SU-DHL-6 (cell line): Measurements from ENCODE around the gene ZSCAN10.

Source experiments
- H2AFZ ChIP-seq: fragments of 200-600 bp; sonication (generic); 2 replicates; pipeline ENCODE4 v1.6.1; 2014; ENCODE audit warnings: low read depth, mild to moderate bottlenecking, moderate library complexity, mixed read lengths, antibody characterized with exemption, low read length; ENCODE audit not compliant: severe bottlenecking
- H3F3A ChIP-seq: fragments of 200-600 bp; shearing (Covaris generic); 2 replicates; pipeline ENCODE4 v1.6.0; 2016; ENCODE audit warnings: antibody characterized with exemption, mild to moderate bottlenecking; ENCODE audit not compliant: insufficient read depth
- H3K27ac ChIP-seq: fragments of 200-600 bp; sonication (generic); 2 replicates; pipeline ENCODE4 v1.5.1; 2016; ENCODE audit warnings: low read depth, mild to moderate bottlenecking, low read length, moderate library complexity, mixed read lengths
- H3K27me3 ChIP-seq: fragments of 200-600 bp; sonication (generic), shearing (Covaris generic); 2 replicates; pipeline ENCODE4 v1.6.0; 2014; ENCODE audit warnings: mild to moderate bottlenecking, low read length
- H3K36me3 ChIP-seq: fragments of 200-600 bp; sonication (generic); 2 replicates; pipeline ENCODE4 v1.6.1; 2014; ENCODE audit warnings: mild to moderate bottlenecking, low read length, mixed read lengths
- H3K4me2 ChIP-seq: fragments of 300-600, 200-600 bp; shearing (Covaris generic), sonication (generic); 2 replicates; pipeline ENCODE4 v1.6.0; 2014; ENCODE audit warnings: low read length, low read depth, mild to moderate bottlenecking; ENCODE audit not compliant: poor library complexity, severe bottlenecking
- H3K4me3 ChIP-seq: fragments of 200-600 bp; sonication (generic); 2 replicates; pipeline ENCODE4 v1.5.1; 2014; ENCODE audit warnings: antibody characterized with exemption, low read length, mild to moderate bottlenecking, mixed read lengths; ENCODE audit not compliant: insufficient read depth, poor library complexity, severe bottlenecking
- H3K79me2 ChIP-seq: fragments of 200-600 bp; sonication (generic); 2 replicates; pipeline ENCODE4 v1.6.1; 2014; ENCODE audit warnings: mild to moderate bottlenecking, low read length, moderate library complexity; ENCODE audit not compliant: insufficient read depth
- H3K9ac ChIP-seq: fragments of 200-600 bp; sonication (generic); 2 replicates; pipeline ENCODE4 v1.7.0; 2014; ENCODE audit warnings: mild to moderate bottlenecking, low read length
- H3K9me2 ChIP-seq: fragments of 200-600 bp; sonication (generic); replicated peaks from 2 replicates; pipeline ENCODE4 v1.6.1; 2014; ENCODE audit warnings: low read length; ENCODE audit not compliant: insufficient read depth
- H3K9me3 ChIP-seq: fragments of 200-600 bp; sonication (generic); 2 replicates; pipeline ENCODE4 v1.6.1; 2014; ENCODE audit warnings: low read length, mixed read lengths; ENCODE audit not compliant: insufficient read depth
- H4K20me1 ChIP-seq: fragments of 200-600 bp; sonication (generic); 2 replicates; pipeline ENCODE4 v1.6.1; 2014; ENCODE audit warnings: low read depth, mild to moderate bottlenecking, antibody characterized with exemption, low read length, moderate library complexity, mixed read lengths
- CTCF ChIP-seq: fragments of 200-600 bp; sonication (generic); IDR thresholded peaks from one replicate; pipeline ENCODE4 v1.5.1; 2017; ENCODE audit warnings: antibody characterized with exemption, mild to moderate bottlenecking, low read length, moderate library complexity; ENCODE audit not compliant: insufficient read depth, poor library complexity, severe bottlenecking
- EZH2phosphoT487 ChIP-seq: fragments of 200-600 bp; sonication (generic), shearing (Covaris generic); conservative IDR thresholded peaks from 2 replicates; pipeline ENCODE4 v1.6.1; 2018; ENCODE audit warnings: mild to moderate bottlenecking, antibody characterized with exemption, low read length, moderate library complexity, mixed read lengths

The ZSCAN10 gene

GRCh38 chr16:3087243-3088235 is 11.6 kb downstream of the ZSCAN10 start:
- no peak overlapping the region for H3K27ac ChIP-seq
- H3K79me2 ChIP-seq = no peaks in the 10 kb centered on the region
- H3K4me3 ChIP-seq = no peak overlapping the region
- no peak for TF ChIP-seq EZH2phosphoT487
- TF ChIP-seq CTCF = no peak
- no peak overlapping the region for H3K4me2 ChIP-seq
- no peaks in the 10 kb centered on the region for H3K9me2 ChIP-seq
- no peaks in the 10 kb centered on the region for H3K9me3 ChIP-seq
- H3K9ac ChIP-seq = no peak overlapping the region
- no peaks in the 10 kb centered on the region for H3F3A ChIP-seq
- H4K20me1 ChIP-seq = no peaks in the 10 kb centered on the region
- no peaks in the 10 kb centered on the region for H3K27me3 ChIP-seq
- no peak overlapping the region for H2AFZ ChIP-seq
- no peaks in the 10 kb centered on the region for H3K36me3 ChIP-seq

GRCh38 chr16:3086596-3087242 is 12.4 kb downstream of the ZSCAN10 start:
- Histone ChIP-seq H3K4me3 (no peak overlapping the region), H3K9me2 (no peaks in the 10 kb centered on the region), H2AFZ (no peak overlapping the region), H3K9ac (no peak overlapping the region), H4K20me1 (no peaks in the 10 kb centered on the region), H3K36me3 (no peaks in the 10 kb centered on the region), H3K27ac (no peak overlapping the region), H3K79me2 (no peaks in the 10 kb centered on the region), H3K4me2 (no peak overlapping the region), H3K9me3 (no peaks in the 10 kb centered on the region), H3K27me3 (no peaks in the 10 kb centered on the region), H3F3A (no peaks in the 10 kb centered on the region)
- TF ChIP-seq CTCF (no peak), EZH2phosphoT487 (no peak)

GRCh38 chr16:3085868-3086595 is 13.1 kb downstream of the ZSCAN10 start:
- H3K36me3 ChIP-seq = no peaks in the 10 kb centered on the region
- H3K4me3 ChIP-seq = no peak overlapping the region
- no peaks in the 10 kb centered on the region for H3K27me3 ChIP-seq
- H2AFZ ChIP-seq = no peak overlapping the region
- no peak overlapping the region for H3K4me2 ChIP-seq
- H4K20me1 ChIP-seq = no peaks in the 10 kb centered on the region
- H3K27ac ChIP-seq = no peak overlapping the region
- H3K9me3 ChIP-seq = no peaks in the 10 kb centered on the region
- H3K9ac ChIP-seq = no peak overlapping the region
- H3F3A ChIP-seq = no peaks in the 10 kb centered on the region
- no peaks in the 10 kb centered on the region for H3K79me2 ChIP-seq
- H3K9me2 ChIP-seq = no peaks in the 10 kb centered on the region
- TF ChIP-seq CTCF (no peak), EZH2phosphoT487 (no peak)
